Stimulated activated naive CD4-positive, alpha-beta T cell treated with Interleukin-2 at 50 U/mL for 16 hours (primary cell): Measurements from ENCODE around the gene DYNC1LI1.
A peak's percentile ranks its signal among the peaks of the same experiment; 100 is the strongest.

Experiments used
- DNase-seq: peaks from one replicate; lab custom pipeline; 2025; lab: John Stamatoyannopoulos, UW

The DYNC1LI1 gene

DNA sequence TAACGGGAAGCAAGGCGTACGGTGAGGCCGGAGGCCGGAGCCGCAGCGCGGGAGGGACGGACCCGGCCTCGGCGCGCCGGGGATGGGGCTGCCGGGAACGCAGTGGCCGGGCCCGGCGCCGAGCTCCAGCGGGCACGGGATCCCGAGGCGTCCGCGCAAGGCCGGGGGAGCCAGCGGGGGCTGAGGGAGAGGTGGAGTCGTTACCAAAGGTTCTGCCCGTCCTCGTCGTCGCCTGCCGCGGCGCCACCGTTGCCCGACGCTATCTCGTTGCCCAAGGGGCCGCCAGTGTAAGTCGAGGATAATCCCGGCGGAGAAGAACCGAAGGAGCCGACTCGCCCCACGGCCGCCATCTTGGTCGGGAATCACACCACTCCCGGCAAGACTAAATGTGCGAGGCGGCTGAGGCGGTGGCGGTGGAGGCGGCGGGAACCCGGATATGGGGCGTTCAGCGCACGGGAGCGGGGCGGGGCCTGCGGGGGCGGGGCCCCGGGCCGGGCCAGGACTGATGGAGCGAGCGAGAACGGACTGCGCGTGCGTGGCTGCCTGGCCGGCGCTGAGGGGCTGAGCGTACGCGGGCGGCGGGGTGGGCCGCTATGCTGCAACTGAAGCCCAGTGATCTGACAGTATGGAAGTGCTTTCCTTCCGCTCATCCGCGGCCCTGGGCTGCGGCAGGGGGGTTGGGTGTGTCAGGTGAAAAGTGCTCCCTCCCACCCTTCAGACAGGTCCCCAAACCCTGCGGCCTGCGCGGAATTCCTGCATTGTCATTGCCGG, at the start of gene DYNC1LI1:
Gene DYNC1LI1 (minus strand): TSS at position 438 of the 771 bp plus-strand sequence. CDS start 88 bp downstream, at position 350.
- DNase-seq, result peak; percentile 91

DNA sequence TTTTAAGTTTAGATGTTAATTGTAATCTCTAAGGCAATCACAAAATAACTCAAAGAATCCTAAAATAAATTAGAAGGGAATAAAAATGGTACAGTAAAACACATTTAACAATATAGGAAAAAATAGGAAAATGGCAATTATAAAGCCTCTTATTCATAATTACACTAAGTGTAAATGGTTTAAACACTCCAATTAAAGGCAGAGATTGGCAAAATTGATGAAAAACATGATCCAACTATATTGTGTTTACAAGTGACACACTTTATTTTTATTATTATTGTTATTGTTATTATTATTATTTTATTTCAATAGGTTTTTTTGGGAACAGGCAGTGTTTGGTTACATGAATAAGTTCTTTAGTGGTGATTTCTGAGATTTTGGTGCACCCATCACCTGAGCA, 48.7 kb upstream of the DYNC1LI1 start:
- DNase-seq, result no peak

DNA sequence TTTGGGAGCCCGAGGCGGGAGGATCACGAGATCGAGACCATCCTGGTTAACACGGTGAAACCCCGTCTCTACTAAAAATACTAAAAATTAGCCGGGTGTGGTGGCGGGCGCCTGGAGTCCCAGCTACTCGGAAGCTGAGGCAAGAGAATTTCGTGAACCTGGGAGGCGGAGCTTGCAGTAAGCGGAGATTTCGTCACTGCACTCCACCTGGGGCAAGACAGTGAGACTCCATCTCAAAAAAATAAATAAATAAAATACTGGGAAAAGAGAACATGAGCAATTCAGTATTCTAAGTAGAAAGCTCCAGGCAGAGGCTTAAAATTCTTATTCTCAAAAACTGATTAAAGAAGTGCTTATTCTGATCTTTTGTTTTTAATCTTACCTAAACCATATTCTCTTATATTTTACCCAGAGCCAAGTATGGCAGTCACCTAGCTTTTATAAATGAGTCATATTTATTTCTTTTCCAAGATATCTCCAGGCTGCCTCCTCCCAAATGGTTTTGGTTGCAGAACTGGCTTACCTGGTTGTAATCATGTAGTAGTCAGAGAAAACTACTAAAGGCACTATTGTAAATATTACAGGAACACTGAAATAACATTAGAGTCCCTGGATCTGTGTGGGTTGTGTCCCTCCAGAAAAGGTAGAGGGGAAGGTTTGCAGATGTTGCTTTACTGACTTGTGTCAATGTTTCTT, 45.8 kb upstream of the DYNC1LI1 start:
- DNase-seq, result no peak

DNA sequence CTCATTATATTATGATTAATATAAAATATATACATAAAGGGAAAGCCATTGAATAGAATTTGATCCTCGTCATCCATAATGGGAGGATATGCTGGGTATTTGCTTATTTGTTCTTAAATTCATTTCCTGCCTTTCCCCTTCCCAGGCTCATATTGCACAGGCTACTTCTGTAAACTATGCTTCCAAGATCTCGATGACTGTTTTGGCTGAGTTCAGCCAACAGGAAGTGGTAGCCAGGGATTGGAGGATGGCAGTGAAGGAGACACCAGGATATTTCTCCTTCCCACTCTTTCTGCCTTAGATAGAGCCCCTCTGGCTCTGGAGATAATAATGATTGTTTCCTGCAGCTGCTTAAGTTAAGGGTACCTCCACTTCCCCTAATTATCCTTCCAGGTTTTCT, 44.3 kb upstream of the DYNC1LI1 start:
- DNase-seq, result no peak

DNA sequence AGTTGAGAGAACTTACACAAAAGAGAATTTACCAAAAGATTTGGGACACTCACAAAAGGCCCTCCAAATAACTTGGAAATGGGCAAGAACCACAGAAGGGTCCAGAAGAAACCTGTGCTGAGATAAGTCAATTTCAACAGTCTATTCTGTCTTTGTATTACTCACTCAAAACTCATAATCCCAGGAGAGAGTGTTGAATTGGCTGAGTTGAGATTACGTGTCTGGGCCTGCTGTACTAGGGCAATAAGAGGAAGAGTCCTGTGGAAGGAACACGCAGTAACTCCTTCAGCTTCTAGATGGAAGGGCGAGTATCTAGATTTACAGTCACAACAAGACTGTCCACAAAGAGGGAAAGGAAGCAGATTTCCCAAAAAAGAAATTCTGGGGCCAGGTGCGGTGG, 42.5 kb upstream of the DYNC1LI1 start:
- no peak for DNase-seq

DNA sequence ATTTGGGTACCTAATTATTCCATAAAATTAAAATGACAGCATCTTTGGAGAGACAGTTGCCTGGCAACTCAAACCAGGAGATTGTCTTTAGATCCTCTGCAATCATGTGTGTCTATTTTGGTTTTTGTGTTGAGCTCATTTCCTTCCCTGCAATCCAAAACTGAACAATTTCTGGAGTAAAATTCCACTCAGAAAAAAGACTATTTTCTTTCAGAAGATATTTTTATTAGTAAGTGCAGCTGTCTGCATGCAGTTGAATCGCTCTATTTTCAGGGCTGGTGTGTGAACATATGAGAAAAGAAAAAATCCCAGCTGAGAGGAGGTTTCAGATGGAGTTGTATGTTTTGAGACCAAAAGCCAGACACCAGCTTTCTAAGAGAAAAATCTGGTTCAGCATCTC, 41.9 kb upstream of the DYNC1LI1 start:
- no peak for DNase-seq

DNA sequence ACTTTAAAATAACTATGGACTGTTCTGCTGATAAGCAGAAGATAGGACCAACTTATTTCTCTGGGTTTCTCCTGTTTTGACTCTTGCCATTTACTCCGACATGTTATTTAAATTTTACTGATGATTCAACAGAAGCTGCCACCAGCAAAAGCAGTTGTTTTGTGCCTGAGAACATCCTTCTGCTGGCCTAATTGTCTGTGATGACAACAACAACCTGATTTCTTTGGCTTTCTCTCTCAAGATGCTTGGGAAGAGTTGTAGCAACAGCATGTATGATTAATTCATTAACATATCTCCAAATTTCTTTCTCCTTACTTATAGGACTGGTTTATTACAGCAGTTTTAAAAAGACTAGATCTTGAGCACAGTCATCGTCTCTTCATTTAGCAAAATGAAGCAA, 36.9 kb upstream of the DYNC1LI1 start:
- no peak for DNase-seq

DNA sequence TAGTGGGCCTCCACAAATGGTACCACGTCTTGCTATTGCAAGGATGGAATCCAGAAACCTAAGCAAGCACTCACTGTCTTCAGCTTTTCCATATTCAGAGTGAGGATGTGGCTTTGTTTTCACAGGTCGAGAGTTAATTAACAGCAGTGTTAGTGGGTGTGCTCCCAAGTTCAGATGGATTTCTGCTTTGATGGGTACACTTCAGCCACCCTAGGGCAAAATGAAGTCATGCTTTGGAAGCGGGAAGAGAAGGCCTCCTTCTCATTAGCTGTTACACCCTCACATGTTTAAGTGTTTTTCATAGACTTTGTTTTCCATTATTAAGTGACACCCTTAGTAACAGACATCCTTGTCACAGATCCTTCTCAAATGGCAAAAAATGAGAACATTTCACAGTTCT, 36.3 kb upstream of the DYNC1LI1 start:
- no peak for DNase-seq

DNA sequence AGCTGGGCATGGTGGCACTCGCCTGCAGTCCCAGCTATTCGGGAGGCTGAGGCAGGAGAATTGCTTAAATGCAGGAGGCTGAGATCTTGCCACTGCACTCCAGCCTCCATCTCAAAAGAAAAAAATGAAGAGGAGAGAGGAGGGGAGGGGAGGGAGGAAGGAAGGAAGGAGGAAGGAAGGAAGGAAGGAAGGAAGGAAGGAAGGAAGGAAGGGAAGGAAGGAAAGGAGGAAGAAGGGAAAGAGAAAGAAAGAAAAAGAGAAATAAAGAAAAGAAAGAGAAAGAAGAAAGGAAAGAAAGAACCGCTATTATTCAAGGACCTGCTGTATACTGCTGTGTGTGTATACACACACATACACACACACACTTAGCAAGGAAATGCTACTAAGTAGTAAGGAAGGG, 35.6 kb upstream of the DYNC1LI1 start:
- no peak for DNase-seq

DNA sequence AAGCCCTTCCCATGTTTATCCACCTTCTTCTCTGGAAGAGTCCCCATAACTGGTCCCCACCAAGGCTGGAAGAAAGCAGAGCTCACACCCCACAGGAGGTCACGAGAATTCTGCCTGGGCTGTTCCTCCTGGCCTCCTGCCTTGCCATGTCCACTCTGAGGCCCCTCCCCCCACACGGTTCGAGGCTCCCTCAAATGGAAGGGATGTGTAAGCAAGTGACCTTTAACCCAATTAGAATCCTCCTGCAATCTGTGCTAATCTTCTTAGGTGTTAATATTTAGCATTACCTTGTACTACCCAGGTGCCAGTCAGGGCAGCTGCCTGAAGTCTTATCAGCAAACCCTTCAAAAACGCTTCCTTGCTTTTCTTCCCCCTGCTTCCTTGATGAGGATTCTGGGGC, 32.4 kb upstream of the DYNC1LI1 start:
- DNase-seq, result no peak

DNA sequence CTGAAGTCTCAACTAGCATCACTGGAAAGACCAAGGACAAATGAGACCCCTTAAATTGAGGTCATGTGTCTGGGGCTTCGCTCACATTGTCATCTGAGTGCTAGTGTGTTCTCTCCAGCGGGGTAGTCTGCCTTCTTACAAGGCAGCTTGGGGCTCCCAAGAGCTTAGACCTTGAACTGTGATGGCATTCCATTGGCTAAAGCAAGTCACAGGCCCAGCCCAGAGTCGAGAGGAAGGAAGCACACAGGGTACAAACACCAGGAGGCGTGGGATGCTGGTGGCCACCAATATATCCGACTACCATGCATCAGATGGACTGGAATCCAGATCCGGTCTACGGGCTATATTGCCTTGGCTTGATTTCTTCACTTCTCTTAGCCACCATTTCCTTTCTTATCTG, 31.5 kb upstream of the DYNC1LI1 start:
- DNase-seq, result no peak

DNA sequence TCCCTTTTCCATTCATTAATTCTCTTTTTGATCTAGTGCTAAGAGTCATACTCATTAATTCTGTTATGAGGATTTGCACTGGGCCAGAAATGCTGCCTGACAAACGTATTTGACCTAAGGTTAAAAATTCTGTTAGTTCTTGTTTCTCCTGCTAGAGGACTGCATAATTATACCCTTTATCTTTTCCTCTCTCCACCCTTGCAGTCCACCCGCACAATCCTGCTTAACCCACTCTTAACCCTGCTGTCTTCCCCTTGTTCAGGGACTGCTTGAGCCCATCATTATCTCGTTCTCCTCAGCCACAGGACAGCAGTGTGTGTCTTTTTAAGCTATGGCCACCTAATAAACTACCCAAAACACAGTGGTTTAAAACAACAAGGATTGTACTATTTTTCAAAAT, 31.1 kb upstream of the DYNC1LI1 start:
- DNase-seq, result no peak

DNA sequence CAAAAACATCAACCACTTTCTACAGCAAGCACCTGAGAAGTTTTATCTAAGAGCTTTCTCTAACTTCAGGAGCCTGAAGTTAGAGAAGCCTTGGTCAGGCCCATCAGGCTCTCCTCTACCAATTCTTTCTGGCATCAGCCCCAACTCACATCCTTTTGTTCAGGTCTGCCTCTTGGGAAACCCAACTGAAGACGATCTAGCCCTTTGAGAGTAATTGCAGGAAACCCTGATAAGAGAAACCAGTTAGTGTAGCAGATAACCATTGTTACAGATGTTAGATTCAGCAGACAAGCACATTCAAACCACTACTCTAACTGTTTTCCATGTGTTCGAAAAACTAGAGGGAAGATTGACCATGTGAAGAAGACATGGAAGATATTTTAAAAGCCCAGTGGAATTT, 27.0 kb upstream of the DYNC1LI1 start:
- DNase-seq, result no peak

DNA sequence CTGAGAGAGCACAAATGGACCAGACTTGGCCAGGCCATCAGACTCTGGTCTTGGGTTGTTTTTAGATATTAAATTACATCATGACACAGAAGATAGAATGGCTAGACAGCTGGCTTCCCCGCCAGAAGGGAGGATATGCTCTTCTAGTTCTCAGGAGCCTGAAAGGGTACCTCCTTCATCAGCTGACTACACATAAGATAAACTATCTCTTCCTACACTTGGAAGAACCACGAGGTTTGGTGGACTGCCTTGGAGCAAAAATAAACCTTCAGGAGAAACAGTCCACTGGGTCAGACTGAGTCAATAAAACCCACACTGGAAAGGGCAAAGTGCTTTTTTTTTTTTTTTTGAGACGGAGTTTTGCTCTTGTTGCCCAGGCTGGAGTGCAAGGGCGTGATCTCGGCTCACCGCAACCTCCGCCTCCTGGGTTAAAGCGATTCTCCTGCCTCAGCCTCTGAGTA, 26.3 kb upstream of the DYNC1LI1 start:
- DNase-seq, result no peak

DNA sequence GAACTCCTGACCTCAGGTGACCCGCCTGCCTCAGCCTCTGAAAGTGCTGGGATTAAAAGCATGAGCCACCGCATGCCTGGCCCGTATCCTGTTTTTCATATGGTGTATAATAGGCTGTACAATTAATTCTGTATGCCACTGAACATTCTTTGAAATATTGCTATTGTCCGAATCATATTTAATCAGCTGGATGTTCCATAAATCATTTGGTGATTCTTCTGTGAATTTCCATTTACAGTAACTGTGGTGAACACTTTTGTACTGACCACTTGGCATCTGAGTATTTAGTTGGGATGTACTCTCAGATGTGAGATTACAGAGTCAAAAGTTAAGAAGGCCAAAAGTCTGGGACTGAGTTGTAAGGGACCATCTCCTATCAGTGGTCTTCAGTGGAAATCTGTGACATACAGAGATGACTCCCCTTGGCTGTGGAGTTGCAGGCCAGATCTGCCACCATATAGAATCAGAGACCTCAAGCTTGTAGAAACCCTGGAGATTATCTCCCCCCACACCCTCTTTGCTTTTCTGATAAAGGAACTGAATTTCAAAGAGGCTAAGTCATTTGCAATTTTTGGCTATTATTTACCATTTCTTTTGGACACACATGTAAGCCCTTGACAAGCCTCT, 25.7 kb upstream of the DYNC1LI1 start:
- DNase-seq, result no peak

DNA sequence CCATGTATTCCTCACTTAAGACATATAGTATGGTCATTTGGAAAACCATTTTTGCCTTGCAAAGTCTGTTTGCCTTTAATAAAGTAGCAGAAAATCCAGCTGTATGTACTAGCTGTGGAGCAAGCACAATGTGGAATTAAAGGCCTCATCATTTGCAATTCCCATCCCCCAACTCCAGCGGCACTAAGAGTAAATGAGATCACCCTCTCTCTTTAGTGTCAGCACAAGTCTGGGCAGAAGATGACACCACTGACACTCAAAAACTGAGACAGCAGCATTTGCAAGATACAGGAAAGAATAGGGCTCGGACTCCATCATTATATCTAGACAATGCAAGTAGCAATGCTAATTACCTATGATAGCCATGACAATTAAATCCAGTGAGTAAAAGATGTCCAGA, 24.7 kb upstream of the DYNC1LI1 start:
- DNase-seq, result no peak

DNA sequence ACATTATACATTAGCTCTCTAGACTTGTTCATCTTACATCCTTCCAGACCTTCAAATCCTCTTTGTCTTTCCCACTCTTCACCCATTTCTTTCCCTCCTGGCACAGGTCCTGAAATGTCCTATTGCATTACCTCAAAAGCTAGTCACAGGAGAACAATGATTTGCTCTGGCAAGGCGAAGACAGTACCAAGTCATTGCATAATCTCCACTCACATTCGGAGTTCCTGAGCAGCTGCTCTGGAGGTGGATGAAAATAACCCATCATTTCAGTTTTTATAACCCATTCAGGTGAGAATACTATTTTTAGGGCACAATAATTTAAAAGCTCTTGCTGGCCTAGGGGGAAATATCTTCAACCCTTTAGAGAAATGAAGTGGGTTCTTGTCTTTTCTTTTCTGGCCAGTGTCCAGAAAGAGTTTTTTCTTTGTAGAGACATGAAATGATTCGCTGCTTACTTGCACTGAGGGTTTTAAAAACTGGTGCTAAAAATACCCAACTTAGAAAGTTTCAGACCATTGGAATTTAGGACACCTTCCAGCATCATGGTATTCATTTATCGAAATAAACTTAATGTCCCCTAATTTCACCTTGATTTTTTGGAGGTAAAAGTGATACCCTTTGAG, 23.4 kb upstream of the DYNC1LI1 start:
- no peak for DNase-seq

DNA sequence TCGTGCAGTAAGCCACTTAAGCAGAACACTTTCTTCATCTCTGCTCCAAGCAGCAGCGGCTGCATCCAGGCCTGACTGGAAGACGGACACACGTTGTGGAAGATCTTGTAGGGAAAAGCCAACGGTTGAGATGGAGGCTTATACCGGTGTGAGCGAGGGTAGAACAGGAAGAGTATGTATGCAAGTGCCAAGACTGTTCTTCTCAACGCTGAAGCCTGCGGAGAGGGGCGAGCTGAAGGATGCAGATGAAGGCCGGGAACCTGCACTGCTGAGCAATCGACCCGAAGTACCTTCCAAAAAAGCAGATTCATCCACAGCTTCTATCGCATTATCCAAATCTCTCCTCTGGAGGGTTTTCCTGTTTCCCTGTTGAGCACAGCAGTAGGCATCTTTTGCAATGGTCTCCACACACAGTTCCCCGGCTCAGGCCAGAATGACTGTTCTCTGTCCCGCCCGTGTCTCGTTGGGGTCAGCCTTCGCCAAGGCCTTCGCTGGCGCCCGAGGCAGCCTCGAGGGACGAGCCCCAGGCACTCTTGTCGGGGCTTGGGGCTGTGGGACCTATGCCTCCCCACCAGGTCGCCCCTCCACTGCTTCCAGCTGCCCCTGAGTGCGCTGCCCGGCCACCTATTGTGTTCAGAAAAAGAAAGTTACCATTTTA, 22.2 kb upstream of the DYNC1LI1 start:
- no peak for DNase-seq

DNA sequence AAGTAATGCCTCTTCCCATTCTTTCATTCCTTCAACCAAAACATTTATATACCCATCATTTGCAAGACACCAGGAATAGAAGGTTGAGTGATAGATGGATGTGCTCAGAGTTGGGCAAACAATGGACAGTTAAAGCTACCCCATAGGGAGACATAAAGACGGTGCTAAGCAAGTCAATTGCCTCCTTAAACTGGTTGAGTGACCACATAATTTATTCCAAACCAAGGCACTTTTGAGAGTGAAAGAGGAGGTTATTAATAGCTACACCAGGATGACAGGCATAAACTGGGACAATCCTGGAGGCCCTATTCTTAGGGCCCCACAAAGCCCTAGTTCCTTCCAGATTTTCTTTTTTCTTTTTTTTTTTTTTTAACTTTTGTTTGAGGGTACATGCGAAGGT, 21.4 kb upstream of the DYNC1LI1 start:
- DNase-seq, result no peak

DNA sequence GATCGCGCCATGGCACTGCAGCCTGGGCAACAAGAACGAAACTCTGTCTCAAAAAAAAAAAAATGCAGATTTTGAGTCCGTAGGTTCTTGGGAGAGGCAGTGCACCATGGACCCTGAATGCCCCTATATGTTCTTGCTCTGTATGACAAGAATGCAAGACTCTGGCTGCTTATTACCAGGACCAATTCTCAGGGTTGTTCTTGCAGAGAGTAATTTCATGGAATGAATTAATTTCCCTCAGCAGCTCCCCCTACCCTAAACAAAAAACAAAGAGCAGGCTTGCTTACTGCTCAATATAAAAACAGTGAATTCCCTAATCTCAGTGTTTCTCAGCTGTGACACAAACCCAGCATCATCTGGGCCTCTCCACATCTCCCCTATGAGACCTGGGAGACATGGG, 20.5 kb upstream of the DYNC1LI1 start:
- DNase-seq, result no peak

DNA sequence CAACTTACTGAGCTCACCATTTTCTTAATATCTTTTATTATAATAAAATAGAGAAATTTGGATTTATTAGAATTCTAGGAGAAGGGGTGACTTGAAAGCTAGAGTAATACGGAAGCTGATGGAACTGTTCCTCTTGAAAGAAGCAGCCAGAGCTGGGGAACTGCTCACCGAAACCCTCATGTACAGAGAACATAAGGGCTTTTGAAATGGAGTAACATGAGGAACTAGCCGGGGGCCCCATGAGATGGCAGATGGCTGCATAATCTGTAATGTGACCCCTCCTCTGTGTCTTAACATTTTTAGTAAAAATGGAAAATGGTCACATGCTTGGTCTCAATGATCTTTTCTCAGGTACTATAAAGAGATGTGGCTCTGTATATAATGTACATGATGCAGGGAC, 15.7 kb upstream of the DYNC1LI1 start:
- no peak for DNase-seq

DNA sequence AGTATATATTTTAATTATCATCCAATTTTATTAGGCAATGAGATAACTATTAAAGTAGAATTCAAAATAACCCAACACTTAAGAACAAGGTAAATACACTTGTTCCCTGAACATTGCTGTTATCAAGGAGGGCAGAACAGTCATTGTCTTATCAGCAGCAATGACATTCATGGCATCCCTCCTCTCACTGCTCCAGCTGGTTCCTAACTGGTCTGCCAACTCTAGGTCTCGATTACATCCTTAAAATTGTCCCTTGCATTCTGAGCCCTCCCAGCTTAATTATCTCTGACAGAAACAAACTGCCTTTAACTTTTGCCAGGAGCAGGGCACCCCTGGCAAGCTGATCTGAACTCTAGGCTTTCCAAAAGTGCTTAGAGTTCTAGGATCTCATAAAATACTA, 14.0 kb upstream of the DYNC1LI1 start:
- DNase-seq, result no peak
